ENCODE data around the gene NLGN4Y. TPM values are rescaled to one million over a fixed set of nuclear protein-coding genes. Genes with fewer than 3 reads are reported as not detected.
"Not testable (repeated sequence)": the region's sequence is repeated elsewhere in the genome, so short reads cannot be mapped to it uniquely, and the experiment has no call there.

Gene NLGN4Y
- total and polyA plus RNA-seq, 8 donors, result 0.25 to 3.1 (median 1.7) TPM; not detected in 3

- no peaks in the 10 kb centered on the region for H3K4me1 ChIP-seq
- intact Hi-C loops (cut with DNase I; ENCODE audit: low total_unique reads), result no loop called here
- WGBS, 5 donors, result 50 to 70% (median 60%) methylated on average over 1 of the region's 1 CpG; no CpG with 5 or more reads in 2 of the 5 donors
These were observed 326.4 kb downstream of the NLGN4Y start for GRCh38 chrY:14850734-14851133.

GRCh38 chrY:14860448-14860847 lies 336.1 kb downstream of the NLGN4Y start:
- intact Hi-C loops (cut with DNase I; ENCODE audit: low total_unique reads), result no loop called here
- Histone ChIP-seq H3K27me3 (no peaks in the 10 kb centered on the region), H3K4me3 (no peak overlapping the region), H3K27ac (no peak overlapping the region), H3K4me1 (no peaks in the 10 kb centered on the region), H3K36me3 (no peaks in the 10 kb centered on the region), H3K9me3 (no peaks in the 10 kb centered on the region)
- no peak for TF ChIP-seq POLR2A (IDR thresholded peaks at IDR 0.05)
- no peak for TF ChIP-seq POLR2AphosphoS5 (IDR thresholded peaks at IDR 0.05)
- TF ChIP-seq CTCF (IDR thresholded peaks at IDR 0.05), result no peak
- TF ChIP-seq EP300 (IDR thresholded peaks at IDR 0.05), result no peak
- DNase-seq, result no peak

More at GRCh38 chrY:14850734-14851133, 326.4 kb downstream of the NLGN4Y start:
- Histone ChIP-seq H3K36me3 (no peaks in the 10 kb centered on the region), H3K9me3 (no peaks in the 10 kb centered on the region), H3K4me3 (no peak overlapping the region), H3K27ac (no peak overlapping the region), H3K27me3 (no peaks in the 10 kb centered on the region)
- no peak for TF ChIP-seq POLR2A (IDR thresholded peaks at IDR 0.05)
- TF ChIP-seq POLR2AphosphoS5 (IDR thresholded peaks at IDR 0.05), result no peak
- TF ChIP-seq CTCF (IDR thresholded peaks at IDR 0.05), result no peak
- no peak for TF ChIP-seq EP300 (IDR thresholded peaks at IDR 0.05)
- no peak for DNase-seq

GRCh38 chrY:14861033-14861432 lies 336.7 kb downstream of the NLGN4Y start:
- H3K4me1 ChIP-seq; DNase-seq; H3K27me3 ChIP-seq; intact Hi-C loops (cut with DNase I; ENCODE audit: low total_unique reads); H3K9me3 ChIP-seq; H3K4me3 ChIP-seq; H3K27ac ChIP-seq; H3K36me3 ChIP-seq: not testable (repeated sequence)
- WGBS, 5 donors, result 58 to 66% (median 62%) methylated on average over 7 to 8 of the region's 8 CpGs; no CpG with 5 or more reads in 2 of the 5 donors

GRCh38 chrY:14871971-14872370 lies 347.6 kb downstream of the NLGN4Y start:
- WGBS, 5 donors, result 16 to 48% (median 19%) methylated on average over 2 of the region's 2 CpGs; no CpG with 5 or more reads in 2 of the 5 donors
- no peak overlapping the region for H3K27ac ChIP-seq
- H3K36me3 ChIP-seq, result no peaks in the 10 kb centered on the region
- no peaks in the 10 kb centered on the region for H3K4me1 ChIP-seq
- no peaks in the 10 kb centered on the region for H3K9me3 ChIP-seq
- TF ChIP-seq POLR2AphosphoS5 (IDR thresholded peaks at IDR 0.05), result no peak
- H3K27me3 ChIP-seq, result no peaks in the 10 kb centered on the region
- no peak overlapping the region for H3K4me3 ChIP-seq
- no peak for DNase-seq
- intact Hi-C loops (cut with DNase I; ENCODE audit: low total_unique reads), result no loop called here

All from stomach (tissue), 9 donors.